Pons (tissue), 1 donor: ENCODE data around the gene KLHL7.
"Not testable (repeated sequence)": the region's sequence is repeated elsewhere in the genome, so short reads cannot be mapped to it uniquely, and the experiment has no call there.

ENCODE experiments used
- DNase-seq: peaks from one replicate; pipeline ENCODE4 v3.0.0-alpha.2; 2016; ENCODE audit warnings: low spot score

The KLHL7 gene

DNA sequence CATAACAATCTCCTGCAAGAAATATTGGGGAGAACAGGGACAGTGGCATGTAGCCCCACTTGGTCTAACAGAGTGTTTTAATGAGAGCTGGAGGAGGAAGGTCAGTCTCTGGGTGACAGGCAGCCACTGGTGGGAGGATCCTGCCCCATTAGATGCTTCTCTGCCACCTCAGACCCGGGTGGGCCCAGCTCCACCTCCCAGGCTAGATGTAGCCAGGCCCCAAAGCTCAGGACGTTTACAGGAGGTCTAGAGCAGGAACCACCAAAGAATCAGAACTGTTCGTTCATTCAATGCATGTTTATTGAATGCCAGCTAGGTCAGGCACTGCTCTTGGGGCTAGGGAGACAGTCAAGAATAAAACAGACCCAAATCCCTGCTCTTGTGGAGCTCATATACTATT lies 112.6 kb downstream of the KLHL7 start:
- DNase-seq: no peak

GRCh38 chr7:23220690-23221305 lies 115.2 kb downstream of the KLHL7 start:
- no peak for DNase-seq

DNA sequence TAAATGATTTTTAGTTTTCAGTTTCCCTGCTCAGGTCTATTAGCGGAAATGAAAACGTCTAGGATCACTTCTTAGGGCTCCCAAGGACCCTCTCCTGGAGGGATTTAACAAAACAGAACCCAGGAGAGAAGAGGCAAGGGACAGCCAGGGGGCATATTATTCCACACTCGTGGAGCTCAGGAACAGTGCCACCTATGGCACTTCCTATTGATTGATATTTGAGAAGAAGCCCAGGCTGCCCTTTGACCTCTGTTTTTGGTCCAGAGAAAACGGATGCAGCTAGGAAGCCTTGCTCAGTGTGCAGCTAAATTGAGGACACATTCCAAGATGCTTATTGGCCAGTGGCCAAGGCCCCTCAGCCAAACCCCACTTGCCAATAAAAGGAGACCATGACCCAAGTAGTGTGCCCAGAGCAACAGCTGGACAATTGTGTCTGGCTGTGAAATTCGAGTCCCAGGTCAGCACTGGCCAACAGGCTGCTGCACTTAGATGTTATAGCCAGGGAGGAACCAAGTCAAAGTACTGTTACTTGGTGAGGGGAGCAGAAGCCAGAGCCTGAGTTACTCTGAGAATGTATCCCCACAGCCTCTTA lies 117.0 kb downstream of the KLHL7 start:
- no peak for DNase-seq

- not testable (repeated sequence) for DNase-seq
Measured at GRCh38 chr7:23224364-23224763, 118.8 kb downstream of the KLHL7 start.

DNA sequence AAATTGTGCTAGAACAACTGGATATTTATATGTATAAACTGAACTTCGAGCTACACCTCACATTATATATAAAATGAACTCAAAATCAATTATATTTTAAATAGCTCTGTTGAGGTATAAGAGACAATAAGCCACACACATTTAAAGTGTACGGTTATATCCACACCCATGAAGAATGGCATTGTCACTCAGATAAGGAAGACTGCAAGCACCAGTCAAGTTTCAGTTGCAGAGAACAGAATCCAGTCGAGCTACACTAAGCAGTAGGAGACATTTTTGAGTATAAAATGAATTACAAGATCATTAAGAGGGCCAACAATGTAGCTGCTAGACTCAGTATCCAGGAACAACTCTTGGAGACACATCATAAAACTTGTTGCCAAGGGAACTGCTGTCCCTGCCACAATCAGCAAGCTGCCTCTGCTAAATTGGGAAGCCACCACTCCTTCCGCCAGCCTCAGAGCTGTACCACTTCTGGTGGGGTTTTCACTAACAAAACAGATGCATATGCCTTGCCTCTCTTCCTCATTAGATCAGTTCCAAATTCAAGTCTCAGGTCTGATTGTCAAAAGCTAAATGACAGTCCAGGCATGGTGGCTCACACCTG lies 121.4 kb downstream of the KLHL7 start:
- peak; percentile 58 for DNase-seq
